Islet precursor cell (in vitro differentiated cells): Measurements from ENCODE around the gene GAP43.

Experiments
- DNase-seq: peaks from one replicate; pipeline ENCODE4 v3.0.0-alpha.2; 2018

The GAP43 gene

GRCh38 chr3:115663414-115663813 is 40.1 kb downstream of the GAP43 start:
- DNase-seq = no peak

DNA sequence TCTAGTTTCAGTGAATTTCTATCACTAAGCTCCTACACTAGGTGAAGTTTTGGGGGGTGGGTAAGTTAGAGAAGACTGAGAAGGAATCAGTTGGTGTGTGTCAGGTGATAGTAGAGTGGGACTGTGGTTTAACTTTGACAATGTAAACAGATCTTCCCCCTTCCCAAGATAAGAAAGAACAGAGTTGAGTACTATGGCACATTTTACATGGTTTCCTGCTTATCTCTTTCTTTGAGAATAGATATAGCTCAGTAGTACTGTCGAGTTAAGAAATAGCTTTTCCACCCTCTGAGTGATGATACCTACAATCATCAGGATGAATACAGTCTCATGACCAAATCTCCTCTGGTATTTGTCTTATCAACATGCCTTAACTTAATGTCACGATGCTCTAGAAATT is 42.8 kb downstream of the GAP43 start:
- no peak for DNase-seq

GRCh38 chr3:115666920-115667737 is 43.8 kb downstream of the GAP43 start:
- no peak for DNase-seq

GRCh38 chr3:115667738-115668065 is 44.4 kb downstream of the GAP43 start:
- DNase-seq = no peak

- no peak for DNase-seq
Observed at GRCh38 chr3:115670911-115671310, 47.6 kb downstream of the GAP43 start.

- DNase-seq = no peak
Observed at GRCh38 chr3:115671761-115672455, 48.6 kb downstream of the GAP43 start.

- DNase-seq = no peak
Observed at GRCh38 chr3:115673881-115674280, 50.6 kb downstream of the GAP43 start.

- DNase-seq = no peak
Observed at GRCh38 chr3:115676336-115676735, 53.0 kb downstream of the GAP43 start.

DNA sequence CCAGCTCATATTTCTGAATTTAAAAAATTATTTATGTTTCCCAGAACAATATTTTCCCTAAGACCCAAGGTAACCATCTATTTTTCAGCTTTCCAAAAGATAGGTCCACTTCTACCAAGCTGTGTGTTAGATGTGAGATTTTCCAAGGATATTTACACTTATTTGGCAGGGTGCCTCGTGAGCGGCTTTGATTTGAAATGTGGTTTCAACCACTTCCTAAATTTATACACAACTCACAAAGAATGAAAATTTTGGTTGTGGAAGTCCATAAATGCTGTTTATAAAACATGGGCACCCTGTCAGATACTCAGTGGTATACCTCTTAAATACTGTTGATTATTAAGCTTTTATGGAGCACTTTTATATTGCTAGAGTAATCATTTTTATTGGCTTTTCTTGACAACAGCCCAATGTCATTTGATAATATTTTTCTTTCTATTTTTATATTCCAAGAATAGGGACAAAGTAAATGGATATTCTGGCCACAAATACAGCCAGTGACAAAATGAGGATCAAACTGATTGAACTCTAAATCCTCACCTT is 57.6 kb downstream of the GAP43 start:
- no peak for DNase-seq

DNA sequence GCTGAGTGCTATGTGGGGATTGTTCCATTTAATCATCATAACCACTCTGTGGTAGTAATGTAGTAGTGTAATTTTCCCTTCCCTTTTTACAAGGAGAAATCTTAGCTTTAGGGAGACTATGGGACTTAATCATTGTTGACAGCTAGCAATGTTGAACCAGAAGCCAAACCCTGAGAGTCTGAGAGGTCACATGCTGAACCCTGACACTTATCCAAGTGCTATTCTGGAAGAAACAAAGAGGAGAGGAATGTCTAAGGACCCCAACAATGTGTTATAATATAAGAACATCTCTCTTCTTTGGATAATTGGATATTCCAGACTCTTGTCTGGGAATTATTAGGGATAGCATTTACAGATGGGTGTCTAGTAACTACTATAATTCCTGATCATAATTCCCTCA is 58.4 kb downstream of the GAP43 start:
- DNase-seq = no peak

GRCh38 chr3:115683305-115683704 is 60.0 kb downstream of the GAP43 start:
- DNase-seq = no peak

GRCh38 chr3:115683773-115684172 is 60.5 kb downstream of the GAP43 start:
- no peak for DNase-seq

GRCh38 chr3:115685097-115685496 is 61.8 kb downstream of the GAP43 start:
- no peak for DNase-seq

DNA sequence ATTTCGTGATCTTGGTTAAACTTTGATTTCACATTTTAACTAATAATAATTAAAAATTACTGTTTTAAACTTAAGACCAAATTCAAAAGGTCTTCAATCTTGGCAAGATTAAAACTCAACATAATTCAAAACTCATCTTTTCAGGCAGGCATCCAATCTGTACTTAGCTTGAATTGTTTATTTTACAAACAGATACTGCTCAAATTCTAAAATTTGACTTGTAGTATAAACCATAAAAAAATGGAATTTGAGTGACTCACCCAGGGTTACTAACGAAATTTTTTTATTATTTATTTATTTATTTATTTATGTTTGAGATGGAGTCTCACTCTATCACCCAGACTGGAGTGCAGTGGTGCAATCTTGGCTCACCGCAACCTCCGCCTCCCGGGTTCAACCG is 64.4 kb downstream of the GAP43 start:
- DNase-seq = no peak

- DNase-seq = no peak
Observed at GRCh38 chr3:115688418-115688817, 65.1 kb downstream of the GAP43 start.

GRCh38 chr3:115689928-115690327 is 66.6 kb downstream of the GAP43 start:
- peak; percentile 53 for DNase-seq

DNA sequence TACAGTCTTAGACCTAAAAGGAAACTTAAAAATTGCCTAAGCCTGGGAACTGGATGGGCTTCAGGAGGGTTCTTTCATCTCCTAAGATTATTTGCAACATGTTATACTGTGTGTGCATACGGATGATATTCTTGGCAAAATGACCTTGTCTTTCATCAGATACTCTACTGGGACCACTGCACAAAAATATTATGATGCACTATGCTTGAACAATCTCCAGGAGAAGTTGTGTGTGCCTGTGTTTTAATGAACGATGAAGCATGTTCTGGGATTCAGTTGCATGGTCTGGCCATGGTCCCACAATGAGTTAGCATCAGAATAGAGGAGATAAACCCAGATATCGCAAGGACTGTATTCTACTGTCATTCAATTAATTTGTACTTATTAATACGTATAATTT is 68.7 kb downstream of the GAP43 start:
- DNase-seq = no peak

GRCh38 chr3:115692887-115693524 is 69.7 kb downstream of the GAP43 start:
- peak; percentile 91 for DNase-seq

DNA sequence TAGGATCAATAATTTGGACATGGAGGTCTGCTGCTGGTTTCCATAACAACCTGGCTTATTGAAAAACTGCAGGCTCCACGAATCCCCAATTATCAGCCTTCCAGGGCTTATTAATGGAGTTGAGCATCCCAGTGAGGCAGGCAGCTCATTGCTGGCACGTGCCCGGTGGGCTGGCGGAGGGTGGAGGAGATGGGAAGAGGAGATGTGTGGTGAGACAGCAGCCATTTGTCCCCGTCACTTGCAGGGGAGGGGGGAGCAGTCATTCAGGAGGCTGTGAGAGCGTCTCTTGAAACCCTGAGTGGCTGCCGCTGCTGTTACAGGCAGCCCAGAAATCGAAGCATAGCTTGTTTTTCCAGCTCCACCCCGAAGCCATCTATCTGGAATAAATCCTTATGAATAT is 70.6 kb downstream of the GAP43 start:
- no peak for DNase-seq

DNA sequence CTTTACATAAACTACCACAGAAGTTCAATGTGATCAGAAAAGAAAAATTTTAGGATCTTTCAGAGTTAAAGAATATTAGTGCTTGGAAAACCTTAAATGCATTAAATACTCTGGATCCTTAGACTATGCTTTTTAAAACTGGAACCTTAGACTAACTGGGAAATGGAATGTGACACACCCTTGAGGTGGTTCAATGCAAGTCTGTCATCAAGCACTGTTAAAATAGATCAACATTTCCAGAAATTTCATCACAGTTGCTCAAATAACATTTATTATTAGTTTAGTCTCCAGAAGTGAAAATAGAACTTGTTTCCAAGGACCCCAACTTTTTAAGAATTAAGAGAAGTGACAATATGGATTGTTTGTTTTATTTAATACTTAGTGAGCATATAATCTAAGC is 71.8 kb downstream of the GAP43 start:
- no peak for DNase-seq

DNA sequence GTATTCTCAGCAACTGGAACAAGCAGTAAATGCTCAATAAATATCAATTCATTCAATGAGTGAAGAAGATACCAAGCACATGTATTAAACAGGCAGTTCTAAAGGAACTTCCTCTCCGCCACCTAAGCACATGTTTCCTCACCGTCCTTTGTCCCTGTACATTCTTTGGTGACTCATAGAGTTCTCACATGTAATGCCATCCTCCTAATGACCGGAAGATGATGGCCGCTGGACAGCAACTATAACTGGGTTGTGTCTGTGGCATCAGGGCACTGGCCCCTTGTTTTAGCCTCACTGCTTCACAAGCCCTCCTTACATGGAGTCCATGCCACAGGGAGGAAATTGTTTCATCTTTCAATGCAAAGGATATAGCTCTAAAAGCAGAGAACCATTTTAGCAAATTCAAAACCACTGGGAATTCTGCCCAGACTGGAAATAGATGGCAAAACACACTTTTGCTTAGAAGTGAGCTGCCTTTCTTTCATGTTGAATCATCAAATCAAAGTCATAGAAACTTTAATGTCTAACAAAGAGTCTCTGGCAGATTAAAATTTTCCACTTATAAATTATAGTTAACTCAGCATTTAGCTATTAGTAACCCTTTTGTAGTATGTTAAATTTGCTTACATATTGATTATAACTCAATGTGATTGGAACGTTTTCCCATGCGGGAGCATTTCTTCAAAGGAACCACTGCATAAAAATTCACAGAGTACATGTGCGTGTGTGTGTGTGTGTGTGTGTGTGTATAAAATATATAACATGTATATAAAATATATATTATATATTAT is 74.1 kb downstream of the GAP43 start:
- DNase-seq = peak; percentile 60

GRCh38 chr3:115698851-115699591 is 75.7 kb downstream of the GAP43 start:
- DNase-seq = peak; percentile 56
